ENCODE data around the gene DYNC2H1. TPM values are rescaled to one million over a fixed set of nuclear protein-coding genes. Genes with fewer than 3 reads are reported as not detected.

DYNC2H1 gene
- total RNA-seq, 2 experiments from 2014 or later = 1.4 to 1.7 TPM

DNA sequence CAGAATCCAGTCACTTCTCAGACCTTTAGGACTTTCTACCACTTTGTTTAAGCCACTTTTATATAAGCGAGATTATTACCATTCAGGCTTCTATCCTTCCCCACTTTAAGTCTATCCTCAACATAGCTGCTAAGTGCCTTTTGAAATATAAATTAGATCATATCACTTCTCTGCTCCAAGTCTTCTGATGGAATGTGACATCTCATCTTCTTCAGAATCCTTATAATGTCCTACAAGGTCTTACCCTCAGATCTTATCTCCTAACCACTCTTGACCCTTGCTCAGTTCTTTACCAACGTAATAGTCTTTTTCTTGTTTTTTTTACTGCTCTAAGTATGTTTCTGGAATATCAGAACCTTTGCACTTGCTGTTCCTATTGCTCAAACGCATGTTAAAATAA, 188.7 kb downstream of the DYNC2H1 start:
- POLR2A ChIA-PET = no interaction called here
- no peaks in the 10 kb centered on the region for H3K27me3 Mint-ChIP-seq
- no peaks in the 10 kb centered on the region for H3K4me1 Mint-ChIP-seq (ENCODE audit: low read depth)
- CTCF ChIA-PET = no interaction called here
- peaks cover 16% of the 10 kb centered on the region for H3K36me3 Mint-ChIP-seq
- intact Hi-C loops (cut with micrococcal nuclease) = no loop called here
- no peak overlapping the region for H3K4me3 Mint-ChIP-seq
- no peak overlapping the region for H3K27ac Mint-ChIP-seq
- peaks cover 38% of the 10 kb centered on the region for H3K9me3 Mint-ChIP-seq
- no peak for DNase-seq

DNA sequence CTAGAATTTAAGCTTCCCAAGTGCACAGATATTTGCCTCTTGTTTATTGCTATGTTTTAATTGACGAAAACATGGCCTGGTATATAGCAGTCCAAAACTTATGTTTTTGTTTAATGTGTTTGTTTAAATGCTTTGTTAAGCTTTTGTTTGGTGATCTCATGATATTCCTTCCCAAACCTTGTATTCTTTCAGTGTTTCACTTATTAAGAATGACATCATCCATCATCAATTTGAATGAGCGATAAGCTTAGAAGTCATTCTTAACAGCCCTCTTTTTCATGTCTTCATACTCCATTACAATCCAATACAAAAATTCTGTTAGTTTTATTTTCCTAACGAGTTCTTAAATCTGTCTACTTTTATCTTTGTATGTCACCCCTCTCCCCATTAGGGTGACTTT, 206.0 kb downstream of the DYNC2H1 start:
- intact Hi-C loops (cut with micrococcal nuclease) = no loop called here
- POLR2A ChIA-PET = no interaction called here
- Mint-ChIP-seq H3K4me3 (no peak overlapping the region), H3K27me3 (no peaks in the 10 kb centered on the region), H3K4me1 (ENCODE audit: low read depth) (no peaks in the 10 kb centered on the region), H3K36me3 (no peaks in the 10 kb centered on the region), H3K9me3 (no peaks in the 10 kb centered on the region), H3K27ac (no peak overlapping the region)
- DNase-seq = no peak
- CTCF ChIA-PET = no interaction called here

- H3K27me3 Mint-ChIP-seq = no peaks in the 10 kb centered on the region
- ChIA-PET POLR2A (no interaction called here), CTCF (no interaction called here)
- no peaks in the 10 kb centered on the region for H3K36me3 Mint-ChIP-seq
- no peak for DNase-seq
- no peaks in the 10 kb centered on the region for H3K4me1 Mint-ChIP-seq (ENCODE audit: low read depth)
- H3K4me3 Mint-ChIP-seq = no peak overlapping the region
- H3K27ac Mint-ChIP-seq = no peak overlapping the region
- H3K9me3 Mint-ChIP-seq = no peaks in the 10 kb centered on the region
- intact Hi-C loops (cut with micrococcal nuclease) = no loop called here
These were observed 207.9 kb downstream of the DYNC2H1 start for GRCh38 chr11:103317118-103317517.

- H3K4me1 Mint-ChIP-seq (ENCODE audit: low read depth) = peaks cover 6% of the 10 kb centered on the region
- intact Hi-C loops (cut with micrococcal nuclease) = loop anchor here (10.0 kb wide), 1 partner anchor 132 kb away; no protein-coding TSS in a partner anchor
- CTCF ChIA-PET = interaction anchor here (1.0 to 1.4 kb wide), 2 partner anchors 147 to 278 kb away, joined by 3 read pairs; no protein-coding TSS in a partner anchor
- no peak for DNase-seq
- H3K27me3 Mint-ChIP-seq = no peaks in the 10 kb centered on the region
- H3K4me3 Mint-ChIP-seq = no peak overlapping the region
- POLR2A ChIA-PET = no interaction called here
- H3K9me3 Mint-ChIP-seq = no peaks in the 10 kb centered on the region
- H3K27ac Mint-ChIP-seq = no peak overlapping the region
- no peaks in the 10 kb centered on the region for H3K36me3 Mint-ChIP-seq
These were observed 213.6 kb downstream of the DYNC2H1 start for GRCh38 chr11:103322821-103323220.

DNA sequence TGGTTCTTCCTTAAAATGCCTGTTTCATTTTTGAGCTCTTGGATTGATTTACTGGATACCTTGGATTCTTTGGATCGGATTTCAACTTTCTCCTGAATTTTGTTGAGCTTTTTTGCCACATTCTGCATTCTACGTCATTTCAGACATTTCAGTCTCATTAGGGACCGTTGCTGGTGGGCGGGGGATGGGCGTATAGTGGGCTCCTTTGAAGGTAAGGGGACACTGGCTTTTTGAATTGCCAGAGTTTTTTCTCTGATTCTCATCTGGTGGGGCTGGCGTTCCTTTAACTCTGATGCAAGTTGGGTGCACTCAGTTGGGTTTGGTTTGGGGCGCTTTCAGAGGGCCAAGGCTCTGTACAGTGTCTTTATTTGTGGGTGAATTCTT, 216.5 kb downstream of the DYNC2H1 start:
- Mint-ChIP-seq H3K4me1 (ENCODE audit: low read depth) (peaks cover 6% of the 10 kb centered on the region), H3K36me3 (no peaks in the 10 kb centered on the region), H3K27ac (no peak overlapping the region), H3K27me3 (no peaks in the 10 kb centered on the region), H3K9me3 (no peaks in the 10 kb centered on the region), H3K4me3 (no peak overlapping the region)
- no peak for DNase-seq
- POLR2A ChIA-PET = no interaction called here
- CTCF ChIA-PET = interaction anchor here (0.7 to 3.5 kb wide), 7 partner anchors 16 to 279 kb away, joined by 3 to 30 read pairs (median 3); partner anchors contain the start of gene DYNC2H1
- intact Hi-C loops (cut with micrococcal nuclease) = loop anchor here (1.0 to 10.0 kb wide), 3 partner anchors 129 to 276 kb away; no protein-coding TSS in a partner anchor

DNA sequence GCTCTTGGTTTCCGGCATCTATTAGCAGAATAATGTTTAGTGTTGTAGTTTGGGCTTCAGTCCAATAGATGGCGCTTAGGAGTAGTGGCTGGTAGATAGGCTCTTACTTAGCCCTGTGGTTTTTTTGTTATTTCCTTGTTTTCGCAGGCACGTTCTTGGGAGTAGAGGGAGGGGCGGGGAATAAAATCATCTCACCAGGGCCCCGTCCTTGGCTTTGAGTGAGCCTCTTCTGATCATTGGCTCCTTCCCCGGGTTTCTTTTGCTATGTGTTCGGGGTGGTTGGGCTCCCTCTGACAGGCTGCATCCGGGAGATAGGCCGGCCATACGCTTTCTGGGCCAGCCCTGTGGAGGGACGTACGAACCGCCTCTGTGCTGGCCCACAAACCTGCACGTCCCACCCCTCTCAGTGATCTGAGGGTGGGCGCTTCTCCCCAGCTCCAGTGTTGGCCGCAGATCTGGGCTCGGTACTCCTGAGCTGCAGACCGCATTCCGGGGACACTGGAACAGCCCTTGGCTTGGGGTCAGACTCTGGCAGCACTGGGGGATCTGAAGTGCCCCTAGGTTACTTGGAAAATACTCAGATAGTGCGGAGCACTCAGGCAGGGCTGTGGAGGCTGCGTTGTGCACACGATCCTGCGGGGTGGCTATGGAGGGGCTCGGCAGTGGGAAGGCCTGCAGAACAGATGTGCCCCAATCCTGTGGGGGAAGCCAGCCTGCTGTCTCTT, 217.0 kb downstream of the DYNC2H1 start:
- Mint-ChIP-seq H3K36me3 (no peaks in the 10 kb centered on the region), H3K27me3 (no peaks in the 10 kb centered on the region), H3K4me3 (no peak overlapping the region), H3K9me3 (no peaks in the 10 kb centered on the region), H3K4me1 (ENCODE audit: low read depth) (peaks cover 6% of the 10 kb centered on the region), H3K27ac (no peak overlapping the region)
- ChIA-PET CTCF (interaction anchor here (1.0 to 3.5 kb wide), 3 partner anchors 15 to 275 kb away, joined by 3 to 30 read pairs (median 4); partner anchors contain the start of gene DYNC2H1), POLR2A (no interaction called here)
- DNase-seq = no peak
- intact Hi-C loops (cut with micrococcal nuclease) = loop anchor here (1.0 to 10.0 kb wide), 3 partner anchors 129 to 275 kb away; no protein-coding TSS in a partner anchor

GRCh38 chr11:103327721-103328120, 218.5 kb downstream of the DYNC2H1 start:
- intact Hi-C loops (cut with micrococcal nuclease) = loop anchor here (10.0 kb wide), 1 partner anchor 127 kb away; no protein-coding TSS in a partner anchor
- no peaks in the 10 kb centered on the region for H3K9me3 Mint-ChIP-seq
- no peaks in the 10 kb centered on the region for H3K27me3 Mint-ChIP-seq
- no peak overlapping the region for H3K27ac Mint-ChIP-seq
- H3K36me3 Mint-ChIP-seq = no peaks in the 10 kb centered on the region
- peaks cover 13% of the 10 kb centered on the region for H3K4me1 Mint-ChIP-seq (ENCODE audit: low read depth)
- POLR2A ChIA-PET = no interaction called here
- CTCF ChIA-PET = interaction anchor here (1.0 to 3.5 kb wide), 2 partner anchors 15 to 274 kb away, joined by 3 to 30 read pairs; no protein-coding TSS in a partner anchor
- H3K4me3 Mint-ChIP-seq = no peak overlapping the region
- DNase-seq = no peak

DNA sequence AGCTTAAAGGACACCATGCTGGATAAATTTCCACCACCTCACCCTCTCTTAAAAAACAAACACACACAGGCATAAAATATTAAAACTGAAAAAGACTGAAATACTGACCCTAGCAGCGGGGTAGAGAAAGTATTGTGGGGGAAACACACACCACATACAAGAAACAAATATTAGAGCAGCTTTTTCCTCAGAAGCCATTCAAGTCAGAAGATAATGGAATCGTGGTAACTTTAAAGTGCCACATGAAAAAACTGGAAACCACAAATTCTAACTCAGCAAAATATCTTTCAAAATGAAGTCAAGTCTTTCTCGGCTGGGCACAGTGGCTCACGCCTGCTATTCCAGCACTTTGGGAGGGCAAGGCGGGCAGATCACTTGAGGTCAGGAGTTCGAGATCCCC, 223.2 kb downstream of the DYNC2H1 start:
- POLR2A ChIA-PET = no interaction called here

GRCh38 chr11:103338621-103339484, 229.6 kb downstream of the DYNC2H1 start:
- H3K36me3 Mint-ChIP-seq = no peaks in the 10 kb centered on the region
- no peaks in the 10 kb centered on the region for H3K9me3 Mint-ChIP-seq
- H3K4me3 Mint-ChIP-seq = no peak overlapping the region
- H3K27ac Mint-ChIP-seq = no peak overlapping the region
- H3K27me3 Mint-ChIP-seq = no peaks in the 10 kb centered on the region
- no peak for DNase-seq
- ChIA-PET CTCF (no interaction called here), POLR2A (no interaction called here)
- H3K4me1 Mint-ChIP-seq (ENCODE audit: low read depth) = no peaks in the 10 kb centered on the region
- intact Hi-C loops (cut with micrococcal nuclease) = no loop called here

More for the DNA sequence above, 223.2 kb downstream of the DYNC2H1 start:
- no peak overlapping the region for H3K4me3 Mint-ChIP-seq
- H3K36me3 Mint-ChIP-seq = no peaks in the 10 kb centered on the region
- DNase-seq = no peak
- peaks cover 7% of the 10 kb centered on the region for H3K4me1 Mint-ChIP-seq (ENCODE audit: low read depth)
- CTCF ChIA-PET = no interaction called here
- no peak overlapping the region for H3K27ac Mint-ChIP-seq
- intact Hi-C loops (cut with micrococcal nuclease) = no loop called here
- H3K9me3 Mint-ChIP-seq = no peaks in the 10 kb centered on the region
- H3K27me3 Mint-ChIP-seq = no peaks in the 10 kb centered on the region

- H3K4me3 Mint-ChIP-seq = no peak overlapping the region
- no peaks in the 10 kb centered on the region for H3K36me3 Mint-ChIP-seq
- intact Hi-C loops (cut with micrococcal nuclease) = no loop called here
- H3K27me3 Mint-ChIP-seq = no peaks in the 10 kb centered on the region
- POLR2A ChIA-PET = no interaction called here
- no peak for DNase-seq
- H3K27ac Mint-ChIP-seq = no peak overlapping the region
- no peaks in the 10 kb centered on the region for H3K9me3 Mint-ChIP-seq
- no peaks in the 10 kb centered on the region for H3K4me1 Mint-ChIP-seq (ENCODE audit: low read depth)
- CTCF ChIA-PET = no interaction called here
These were observed 230.2 kb downstream of the DYNC2H1 start for GRCh38 chr11:103339485-103339857.

GRCh38 chr11:103340956-103341355, 231.7 kb downstream of the DYNC2H1 start:
- Mint-ChIP-seq H3K4me3 (no peak overlapping the region), H3K27me3 (no peaks in the 10 kb centered on the region), H3K27ac (no peak overlapping the region), H3K4me1 (ENCODE audit: low read depth) (no peaks in the 10 kb centered on the region), H3K9me3 (no peaks in the 10 kb centered on the region), H3K36me3 (no peaks in the 10 kb centered on the region)
- intact Hi-C loops (cut with micrococcal nuclease) = no loop called here
- POLR2A ChIA-PET = no interaction called here
- no peak for DNase-seq
- CTCF ChIA-PET = interaction anchor here (1.2 to 1.8 kb wide), 2 partner anchors 14 to 16 kb away, joined by 4 to 5 read pairs; no protein-coding TSS in a partner anchor

- no peaks in the 10 kb centered on the region for H3K27me3 Mint-ChIP-seq
- POLR2A ChIA-PET = no interaction called here
- H3K36me3 Mint-ChIP-seq = no peaks in the 10 kb centered on the region
- no peaks in the 10 kb centered on the region for H3K9me3 Mint-ChIP-seq
- H3K27ac Mint-ChIP-seq = no peak overlapping the region
- no peaks in the 10 kb centered on the region for H3K4me1 Mint-ChIP-seq (ENCODE audit: low read depth)
- H3K4me3 Mint-ChIP-seq = no peak overlapping the region
- CTCF ChIA-PET = no interaction called here
- intact Hi-C loops (cut with micrococcal nuclease) = no loop called here
- no peak for DNase-seq
These were observed 235.7 kb downstream of the DYNC2H1 start for GRCh38 chr11:103344886-103345285.
